Stimulated activated CD8-positive, alpha-beta memory T cell treated with anti-CD3 and anti-CD28 coated beads, Interleukin-12 subunit alpha, Interleukin-12 subunit beta, amount 100 ng/mL, for 24 hours (primary cell): ENCODE measurements around the gene S1PR2.
A peak's percentile ranks its signal among the peaks of the same experiment; 100 is the strongest.
"Not testable (repeated sequence)": the region's sequence is repeated elsewhere in the genome, so short reads cannot be mapped to it uniquely, and the experiment has no call there.

Experiments used
- DNase-seq: peaks from one replicate; pipeline ENCODE4 v3.0.0-alpha.2; 2020; ENCODE audit errors: extremely low read depth

S1PR2 gene

DNA sequence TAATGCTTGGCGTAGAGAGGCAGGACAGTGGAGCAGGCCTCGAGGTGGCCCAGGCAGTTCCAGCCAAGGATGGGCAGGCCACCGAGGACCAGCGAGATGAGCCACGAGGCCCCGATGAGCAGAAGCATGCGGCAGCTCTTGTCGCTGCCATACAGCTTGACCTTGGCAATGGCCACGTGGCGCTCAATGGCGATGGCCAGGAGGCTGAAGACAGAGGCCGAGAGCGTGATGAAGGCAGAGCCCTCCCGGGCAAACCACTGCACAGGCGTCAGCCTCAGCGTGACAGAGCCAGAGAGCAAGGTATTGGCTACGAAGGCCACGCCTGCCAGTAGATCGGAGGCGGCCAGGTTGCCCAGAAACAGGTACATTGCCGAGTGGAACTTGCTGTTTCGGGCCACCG is 6.8 kb downstream of the S1PR2 start:
- no peak for DNase-seq

DNA sequence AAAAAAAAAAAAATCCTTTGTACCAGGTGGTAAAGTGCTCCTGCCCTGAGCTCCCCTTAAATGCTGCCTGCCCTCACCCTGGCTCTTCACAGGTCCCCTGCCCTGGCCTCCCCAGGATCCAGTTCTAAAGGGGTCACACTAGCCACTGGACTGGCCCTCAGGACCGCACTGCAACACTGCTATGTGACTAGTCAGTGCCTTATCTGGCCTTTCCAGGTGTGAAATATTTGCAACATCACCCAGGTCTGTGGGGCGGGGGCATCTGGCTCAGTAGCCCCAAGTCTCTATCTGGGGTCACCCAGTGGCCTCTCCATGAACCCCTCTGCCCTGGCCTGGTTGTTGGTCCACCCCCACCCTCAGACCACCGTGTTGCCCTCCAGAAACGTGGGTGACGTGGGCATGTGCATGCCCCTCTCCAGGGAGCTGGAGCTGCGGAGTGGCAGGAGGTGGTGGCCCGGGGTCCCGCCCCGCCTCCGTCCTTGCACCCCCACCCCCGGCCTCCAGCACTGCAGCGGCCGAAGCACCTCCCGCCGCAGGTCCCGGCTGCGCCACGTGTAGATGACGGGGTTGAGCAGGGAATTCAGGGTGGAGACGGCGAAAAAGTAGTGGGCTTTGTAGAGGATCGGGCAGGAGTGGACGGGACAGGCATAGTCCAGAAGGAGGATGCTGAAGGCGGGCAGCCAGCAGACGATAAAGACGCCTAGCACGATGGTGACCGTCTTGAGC is 7.5 kb downstream of the S1PR2 start:
- DNase-seq = no peak

DNA sequence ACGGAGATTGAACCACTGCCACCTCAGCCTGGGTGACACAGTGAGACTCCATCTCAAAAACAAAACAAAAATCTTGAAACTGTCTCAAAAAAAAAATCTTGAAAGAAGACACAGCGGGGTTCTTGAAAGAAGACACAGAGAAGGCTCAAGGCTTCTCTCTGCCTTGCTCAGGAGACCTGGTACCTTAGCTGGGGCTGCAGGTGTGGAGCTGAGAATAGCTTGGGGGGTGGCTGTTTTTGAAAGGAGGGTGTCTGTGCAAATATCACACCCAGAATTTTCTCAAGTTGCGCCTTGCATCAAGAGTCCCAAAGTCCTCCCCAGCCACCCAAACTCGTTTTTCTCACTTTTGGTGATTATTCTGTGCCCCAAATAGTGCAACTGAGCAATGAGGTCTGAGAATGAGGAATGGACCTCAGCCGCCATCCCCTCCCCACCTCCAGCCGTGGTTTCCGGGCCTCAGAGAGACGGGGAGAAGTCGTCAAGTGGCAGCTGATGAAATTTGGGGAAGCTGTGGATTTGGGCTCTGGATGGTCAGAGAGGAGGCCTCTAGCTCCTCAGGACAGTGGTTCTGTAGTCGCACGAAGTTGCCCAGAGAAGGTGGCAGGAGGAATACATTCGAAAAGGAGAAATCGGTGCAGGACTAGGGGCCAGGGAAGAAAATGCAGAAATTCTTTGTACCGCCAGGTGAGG is 8.8 kb downstream of the S1PR2 start:
- no peak for DNase-seq

DNA sequence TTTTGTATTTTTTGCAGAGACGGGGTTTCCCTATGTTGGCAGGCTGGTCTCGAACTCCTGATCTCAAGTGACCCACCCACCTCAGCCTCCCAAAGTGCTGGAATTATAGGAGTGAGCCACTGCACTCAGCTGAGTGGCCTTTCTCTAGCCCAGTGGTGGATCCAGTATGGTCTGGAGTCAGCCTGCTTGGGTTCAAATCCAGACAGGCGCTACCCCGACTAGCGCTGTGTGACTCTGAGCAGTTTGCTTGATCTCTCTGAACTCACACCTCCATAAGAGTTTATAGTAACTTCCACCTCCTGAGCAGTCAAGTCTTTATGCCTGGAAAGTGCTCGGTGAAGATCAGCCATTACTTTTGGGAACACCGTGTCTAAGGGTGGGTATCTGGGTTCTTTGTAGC is 10.4 kb downstream of the S1PR2 start:
- DNase-seq = no peak

DNA sequence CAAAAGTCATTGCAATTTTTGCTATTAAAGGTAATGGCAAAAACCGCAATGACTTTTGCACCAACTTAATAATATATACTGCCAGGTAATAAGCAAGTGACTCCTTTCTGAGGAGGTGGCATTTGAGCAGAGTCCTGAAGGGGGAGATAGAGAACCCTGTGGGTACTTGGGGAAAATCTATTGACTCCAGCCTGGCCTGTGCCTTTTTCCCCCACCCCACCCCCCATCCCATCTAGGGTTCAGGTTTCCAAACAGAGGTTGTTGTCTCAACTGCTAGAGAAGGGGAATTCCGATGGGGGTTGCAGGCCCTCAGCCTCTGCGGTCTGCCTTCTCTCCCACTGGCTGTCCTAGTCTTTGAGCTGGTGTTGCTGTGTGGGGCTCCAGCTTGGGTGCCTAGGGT is 11.5 kb downstream of the S1PR2 start:
- DNase-seq = no peak

DNA sequence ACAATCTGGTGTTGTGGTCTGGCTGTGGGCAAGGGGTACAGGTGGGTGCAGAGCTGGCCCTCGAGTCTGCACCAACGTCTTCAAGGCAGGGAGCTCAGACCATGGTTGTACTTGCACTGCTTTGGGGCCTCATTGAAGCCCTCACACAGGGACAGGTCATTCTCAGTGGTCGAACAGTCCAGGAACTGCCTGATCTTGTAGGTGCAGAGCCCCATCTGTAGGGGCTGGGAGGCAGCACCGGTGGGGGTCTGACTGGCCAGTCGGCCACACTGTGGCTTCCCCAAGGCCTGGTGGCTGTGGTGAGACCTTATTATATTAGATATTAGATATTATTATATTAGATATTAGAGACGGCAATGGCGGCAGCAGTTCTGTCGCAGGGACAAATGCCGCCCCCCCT is 14.0 kb downstream of the S1PR2 start:
- DNase-seq = no peak

DNA sequence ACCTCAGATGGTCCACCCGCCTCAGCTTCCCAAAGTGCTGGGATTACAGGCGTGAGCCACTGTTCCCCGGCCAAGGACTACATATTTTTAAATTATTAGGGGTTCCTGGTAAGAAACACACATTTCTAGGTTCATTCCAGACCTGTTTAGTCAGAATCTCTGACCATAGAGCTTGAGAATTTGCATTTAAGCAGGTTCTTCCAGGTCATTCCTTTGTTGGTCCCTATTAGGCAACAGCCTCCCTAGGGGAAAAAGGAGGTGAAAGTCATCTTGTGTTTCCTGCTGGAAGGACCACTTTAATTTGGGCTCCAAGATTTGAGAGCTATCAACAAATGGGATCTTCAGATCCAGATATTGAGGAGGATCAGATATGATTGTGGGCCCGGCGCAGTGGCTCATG is 16.3 kb downstream of the S1PR2 start:
- no peak for DNase-seq

DNA sequence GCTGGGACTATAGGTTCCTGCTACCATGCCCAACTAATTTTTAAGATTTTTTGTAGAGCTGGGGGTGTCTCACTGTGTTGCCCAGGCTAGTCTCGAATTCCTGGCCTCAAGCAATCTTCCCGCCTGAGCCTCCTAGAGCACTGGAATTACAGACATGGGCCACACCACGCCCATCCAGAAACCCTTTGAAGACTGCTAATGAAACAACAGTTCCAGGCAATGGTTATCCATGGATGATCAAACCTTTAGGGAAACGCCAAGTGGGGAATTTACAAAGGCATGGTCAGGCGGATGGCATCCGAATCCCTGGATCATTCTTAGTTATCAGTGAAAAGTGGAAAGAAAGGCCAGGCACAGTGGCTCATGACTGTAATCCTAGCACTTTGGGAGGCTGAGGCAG is 19.4 kb downstream of the S1PR2 start:
- no peak for DNase-seq

DNA sequence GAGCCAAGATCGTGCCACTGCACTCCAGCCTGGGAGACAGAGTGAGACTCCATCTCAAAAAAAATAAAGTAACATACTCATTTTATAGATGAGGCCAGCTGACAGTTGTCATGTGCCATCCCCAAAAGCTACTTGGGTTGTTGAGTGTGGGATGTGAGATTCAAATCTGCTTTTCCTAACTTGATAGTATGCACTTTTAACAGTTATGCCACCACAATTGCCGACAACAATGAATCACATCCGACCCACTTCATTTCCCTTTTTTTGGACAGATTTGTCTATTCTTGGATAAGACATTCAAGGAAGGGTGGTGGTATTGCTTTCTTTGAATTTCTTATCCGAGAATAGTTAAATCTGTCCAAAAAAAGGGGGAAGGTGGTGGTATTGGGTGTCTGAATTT is 20.1 kb downstream of the S1PR2 start:
- DNase-seq = no peak

DNA sequence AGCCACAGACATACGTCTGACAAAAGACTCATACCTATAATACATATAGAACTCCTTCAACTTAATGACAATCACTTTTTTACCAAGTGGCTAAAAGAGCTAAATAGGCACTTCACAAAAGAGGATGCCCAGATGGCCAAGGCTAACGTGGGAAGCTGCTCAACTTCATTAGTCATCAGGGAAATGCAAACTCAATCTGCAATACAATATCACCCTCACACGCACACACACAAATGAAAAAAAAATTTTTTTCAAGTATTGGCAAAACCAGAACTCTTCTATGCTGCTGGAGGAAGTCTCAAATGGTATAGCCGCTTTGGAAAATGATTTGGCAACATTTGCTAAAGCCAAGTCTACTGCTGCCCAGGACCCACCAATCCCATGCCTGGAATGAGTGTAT is 21.8 kb downstream of the S1PR2 start:
- no peak for DNase-seq

DNA sequence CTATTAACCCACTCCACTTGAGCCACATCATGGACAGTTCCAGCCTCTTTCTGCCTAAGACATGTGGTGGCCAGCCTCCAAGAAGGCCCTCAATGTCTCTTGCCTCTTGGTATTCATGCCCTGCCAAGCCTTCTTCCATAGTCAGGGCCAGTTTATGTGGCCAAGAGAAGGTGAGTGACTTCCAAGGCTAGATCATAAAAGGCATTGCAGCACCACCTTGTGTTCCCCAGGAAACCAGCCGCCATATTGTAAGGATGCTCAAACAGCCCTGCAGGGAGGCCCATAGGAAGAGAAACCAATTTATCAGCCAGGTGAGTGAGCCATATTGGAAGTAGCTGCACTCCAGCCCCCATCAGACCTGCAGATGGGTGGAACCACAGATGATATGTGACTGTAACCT is 24.1 kb downstream of the S1PR2 start:
- DNase-seq = no peak

DNA sequence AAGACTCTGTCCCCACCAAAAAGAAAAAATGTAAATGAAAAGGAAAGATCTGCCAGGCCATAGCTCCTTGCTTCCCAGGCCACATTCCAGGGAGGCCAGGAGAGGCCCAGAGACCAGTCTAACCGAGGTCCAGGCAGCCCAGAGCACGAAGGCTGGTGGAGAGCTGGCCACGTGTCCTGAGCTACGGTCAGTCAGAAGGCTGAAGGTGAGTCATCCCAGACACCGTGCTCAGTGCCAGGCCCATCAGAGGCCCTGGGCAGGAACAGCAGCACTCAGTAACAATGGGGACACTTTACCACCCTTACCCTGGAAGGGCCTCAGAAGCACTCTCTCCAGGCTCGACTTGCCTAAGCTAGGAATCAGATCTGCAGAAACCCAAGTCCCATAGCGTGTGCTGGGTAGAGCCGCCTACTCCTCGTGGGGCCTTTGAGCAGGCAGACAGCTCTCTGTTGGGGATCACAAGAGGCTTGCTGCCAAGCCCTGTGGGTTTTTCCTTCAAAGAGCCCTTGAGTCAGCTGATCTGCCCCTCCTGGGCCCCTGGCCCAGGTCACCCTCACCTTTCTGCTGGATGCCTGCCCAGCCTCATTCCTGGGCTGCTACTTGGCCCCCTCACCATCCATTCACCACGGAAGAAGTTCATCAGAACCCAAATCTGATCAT is 24.8 kb downstream of the S1PR2 start:
- DNase-seq = no peak

DNA sequence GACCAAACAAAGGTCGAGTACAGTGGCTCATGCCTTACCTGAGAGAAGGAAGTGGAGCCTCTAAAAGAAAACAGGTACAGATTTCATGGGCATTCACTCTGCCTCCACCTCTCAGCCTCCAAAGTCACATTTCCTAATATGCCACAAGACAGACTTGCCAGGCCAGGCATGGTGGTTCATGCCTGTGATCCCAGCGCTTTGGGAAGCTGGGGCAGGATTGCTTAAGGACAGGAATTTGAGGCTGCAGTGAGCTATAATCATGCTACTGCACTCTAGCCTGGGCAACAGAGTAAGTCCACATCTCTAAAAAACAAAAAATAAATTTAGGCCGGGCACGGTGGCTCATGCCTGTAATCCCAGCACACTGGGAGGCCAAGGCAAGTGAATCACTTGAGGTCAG is 25.5 kb downstream of the S1PR2 start:
- no peak for DNase-seq

DNA sequence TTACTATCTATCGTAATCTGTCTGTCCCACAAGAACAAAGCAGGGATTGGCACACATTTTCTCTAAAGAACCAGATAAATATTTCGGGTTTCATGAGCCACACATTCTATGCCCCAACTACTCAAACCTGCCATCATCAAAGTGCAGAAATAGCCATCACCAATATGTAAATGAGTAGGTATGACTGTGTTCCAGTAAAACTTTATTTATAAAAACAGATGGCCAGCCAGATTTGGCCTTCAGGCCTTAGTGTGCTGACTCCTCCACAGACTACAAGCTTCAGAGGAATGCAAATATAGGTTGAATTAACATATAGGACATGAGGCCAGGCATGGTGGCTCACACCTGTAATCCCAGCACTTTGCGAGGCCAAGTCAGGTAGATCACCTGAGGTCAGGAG is 27.4 kb downstream of the S1PR2 start:
- no peak for DNase-seq

DNA sequence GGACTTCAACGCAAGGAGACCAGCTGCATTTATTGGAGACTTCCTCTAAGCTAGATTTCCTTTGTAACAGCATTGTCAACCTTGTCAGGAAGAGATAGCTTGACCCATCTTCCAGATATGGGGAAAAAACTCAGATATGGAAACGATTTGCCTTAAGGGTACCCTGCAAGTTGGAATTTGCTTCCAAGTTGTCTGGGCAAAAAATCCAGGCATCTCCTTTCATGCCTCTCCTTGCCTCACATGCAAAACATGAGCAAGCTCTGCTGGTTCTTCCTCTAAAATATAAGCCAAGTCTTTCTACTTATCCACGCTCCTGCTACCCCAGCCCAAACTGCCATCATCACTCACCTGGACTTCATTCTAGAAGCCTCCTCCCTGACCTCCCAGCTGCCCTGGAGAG is 30.0 kb downstream of the S1PR2 start:
- DNase-seq = no peak

DNA sequence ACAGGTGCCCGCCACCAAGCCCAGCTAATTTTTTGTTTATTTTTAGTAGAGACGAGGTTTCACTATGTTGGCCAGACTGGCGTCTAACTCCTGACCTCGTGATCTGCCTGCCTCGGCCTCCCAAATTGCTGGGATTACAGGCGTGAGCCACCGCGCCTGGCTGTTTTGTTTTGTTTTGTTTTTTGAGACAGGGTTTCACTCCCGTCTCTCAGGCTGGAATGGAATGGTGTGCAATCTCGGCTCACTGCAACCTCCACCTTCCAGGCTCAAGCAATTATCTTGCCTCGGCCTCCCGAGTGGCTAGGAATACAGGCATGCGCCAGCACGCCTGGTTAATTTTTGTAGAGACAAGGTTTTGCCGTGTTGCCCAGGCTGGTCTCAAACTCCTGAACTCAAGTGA is 31.0 kb downstream of the S1PR2 start:
- DNase-seq = not testable (repeated sequence)

DNA sequence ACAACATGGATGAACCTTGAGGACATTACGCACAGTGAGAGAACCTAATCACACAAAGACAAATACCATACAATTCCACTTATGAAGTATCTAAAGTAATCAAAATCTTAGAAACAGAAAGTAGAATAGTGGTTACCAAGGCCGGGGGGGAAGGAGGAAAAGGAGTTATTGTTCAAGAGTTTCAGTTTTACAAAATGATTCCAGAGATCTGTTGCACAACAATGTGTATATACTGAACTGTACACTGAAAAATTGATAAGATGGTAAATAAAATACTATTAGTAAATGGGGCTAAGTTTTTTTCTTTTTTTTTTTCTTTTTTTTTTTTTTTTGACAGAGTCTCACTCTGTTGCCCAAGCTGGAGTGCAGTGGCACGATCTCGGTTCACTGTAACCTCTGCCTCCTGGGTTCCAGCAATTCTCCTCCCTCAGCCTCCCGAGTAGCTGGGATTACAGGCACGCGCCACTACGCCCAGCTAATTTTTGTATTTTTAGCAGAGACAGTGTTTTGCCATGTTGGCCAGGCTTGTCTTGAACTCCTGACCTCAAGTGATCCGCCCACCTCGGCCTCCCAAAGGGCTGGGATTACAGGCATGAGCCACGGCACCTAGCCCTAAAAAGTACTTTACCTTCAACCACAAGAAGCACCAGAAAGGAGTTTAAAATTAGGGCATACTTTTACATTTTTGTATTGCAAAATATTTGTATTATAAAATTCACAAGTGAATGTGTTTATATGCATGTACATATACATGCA is 32.1 kb downstream of the S1PR2 start:
- DNase-seq = not testable (repeated sequence)

DNA sequence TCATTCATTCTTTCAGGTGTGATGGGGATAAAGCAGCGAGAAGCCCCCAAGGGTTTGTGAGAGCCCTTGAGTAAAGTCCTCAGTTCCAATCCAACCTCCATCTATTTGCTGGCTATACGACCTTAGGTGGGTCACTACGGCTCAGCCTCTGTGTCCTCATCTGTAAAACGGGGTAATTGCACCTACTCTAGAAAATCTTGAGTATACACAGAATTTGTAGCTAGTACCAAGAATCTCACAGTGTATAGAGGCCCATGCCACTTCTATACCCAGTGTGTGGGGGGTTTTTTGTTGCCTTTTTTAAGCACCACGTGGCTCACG is 36.0 kb downstream of the S1PR2 start:
- no peak for DNase-seq

DNA sequence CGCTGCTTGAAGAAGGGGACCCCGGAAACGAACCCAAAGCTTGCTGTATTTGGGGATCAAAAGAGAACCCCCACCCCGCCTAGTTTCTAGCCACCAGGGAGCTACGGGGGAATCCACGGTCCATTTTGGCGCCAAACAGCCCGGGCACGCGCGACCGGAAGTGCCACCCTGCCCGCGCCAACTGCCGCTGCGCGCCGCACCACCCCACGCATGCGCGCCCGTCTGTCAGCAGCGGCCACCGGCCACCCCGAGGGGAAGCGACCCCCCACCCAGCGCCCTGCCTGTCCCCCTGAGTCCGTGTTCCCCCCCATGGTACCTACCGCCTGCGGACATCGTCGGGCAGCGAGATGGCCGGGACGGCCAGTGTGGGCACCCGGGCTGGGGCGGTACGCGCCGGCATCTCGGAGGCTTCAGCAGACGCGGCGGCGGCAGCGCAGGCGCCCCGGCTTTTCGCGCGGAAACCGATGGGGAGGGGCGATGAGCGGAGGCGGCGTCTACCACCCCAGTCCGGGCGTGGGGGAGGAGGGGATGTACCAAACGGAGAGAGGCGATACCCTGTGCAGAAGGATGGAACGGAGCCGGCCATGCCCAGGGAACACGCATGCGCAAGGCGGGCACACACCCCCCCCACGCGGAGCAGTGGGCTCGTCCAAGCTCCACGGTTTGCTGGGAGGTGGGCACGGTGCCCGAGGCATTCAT is 36.5 kb downstream of the S1PR2 start, which contains the start of gene DNMT1:
Gene DNMT1 (minus strand): TSS at position 454 of the 699 bp plus-strand sequence. CDS start 54 bp downstream, at position 400.
- DNase-seq = peak; percentile 94

DNA sequence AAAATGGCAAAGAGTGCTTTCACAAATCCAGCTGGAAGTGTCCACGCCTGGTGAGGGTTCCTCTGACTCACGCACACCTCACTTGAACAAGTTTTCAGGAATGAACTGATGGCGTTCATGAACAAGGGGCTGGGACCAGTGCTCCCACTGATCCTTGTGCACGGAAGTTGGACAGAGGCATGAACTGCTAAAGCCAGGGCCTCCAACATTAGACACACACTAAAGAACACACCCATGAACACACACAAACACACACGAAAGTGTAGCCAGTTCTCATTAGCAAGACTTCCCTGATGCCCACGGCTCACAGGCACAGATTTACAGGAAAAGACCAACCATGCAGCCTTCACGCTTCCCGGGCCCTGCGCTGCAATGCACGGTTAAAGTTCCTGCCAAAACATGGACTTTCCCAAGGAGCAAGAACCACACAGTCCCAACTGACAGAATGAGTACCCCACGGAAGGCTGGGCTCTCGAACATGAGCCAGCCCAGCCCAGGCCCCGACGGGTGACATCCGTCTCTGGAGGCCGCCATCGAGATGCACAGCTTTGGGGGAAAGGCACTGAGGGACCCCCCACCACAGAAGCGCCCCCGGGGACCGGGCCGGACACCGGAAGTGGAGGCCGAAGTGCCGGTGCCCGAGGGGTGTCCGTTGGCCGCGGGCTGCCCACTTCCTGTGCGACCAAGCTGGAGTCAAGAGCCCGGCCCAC is 37.2 kb downstream of the S1PR2 start:
- no peak for DNase-seq

DNA sequence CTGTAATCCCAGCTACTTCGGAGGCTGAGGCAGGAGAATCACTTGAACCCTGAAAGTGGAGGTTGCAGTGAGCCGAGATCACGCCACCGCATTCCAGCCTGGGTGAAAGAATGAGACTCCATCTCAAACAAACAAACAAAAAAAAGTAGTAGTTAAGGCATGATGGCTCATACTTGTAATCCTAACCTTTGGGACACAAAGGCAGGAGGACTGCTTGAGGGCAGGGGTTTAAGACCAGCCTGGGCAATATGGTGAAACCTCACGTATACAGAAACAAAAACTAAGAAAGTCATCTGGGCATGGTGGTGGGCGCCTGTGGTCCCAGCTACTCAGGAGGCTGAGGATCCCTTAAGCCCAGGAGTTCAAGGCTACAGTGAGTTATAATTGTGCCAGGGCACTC is 38.2 kb downstream of the S1PR2 start:
- no peak for DNase-seq
